Activated naive CD8-positive, alpha-beta T cell treated with anti-CD3 and anti-CD28 coated beads for 36 hours (primary cell): Measurements from ENCODE around the gene BTBD18. TPM values are rescaled to one million over a fixed set of nuclear protein-coding genes. Genes with fewer than 3 reads are reported as not detected.
A peak's percentile ranks its signal among the peaks of the same experiment; 100 is the strongest.

Experiments used
- DNase-seq: peaks from one replicate; pipeline ENCODE4 v3.0.0; 2021
- H3K27ac Mint-ChIP-seq: one replicate; pipeline ENCODE4 v1.8.0; 2022; ENCODE audit warnings: mild to moderate bottlenecking, moderate library complexity, mixed read lengths
- H3K27me3 Mint-ChIP-seq: one replicate; pipeline ENCODE4 v1.8.0; 2022; ENCODE audit warnings: mild to moderate bottlenecking, mixed read lengths
- H3K36me3 Mint-ChIP-seq: one replicate; pipeline ENCODE4 v1.8.0; 2021; ENCODE audit warnings: mild to moderate bottlenecking, mixed read lengths
- H3K4me1 Mint-ChIP-seq: one replicate; pipeline ENCODE4 v1.8.0; 2021; ENCODE audit warnings: mixed read lengths
- H3K4me3 Mint-ChIP-seq: one replicate; pipeline ENCODE4 v1.8.0; 2022; ENCODE audit warnings: mild to moderate bottlenecking, moderate library complexity, mixed read lengths
- H3K9me3 Mint-ChIP-seq: one replicate; pipeline ENCODE4 v1.8.0; 2022; ENCODE audit warnings: mixed read lengths
- total RNA-seq, 2 experiments: library from RNA; stranded (reverse); gene quantifications; one replicate each; pipeline ENCODE4 v1.2.3, GENCODE V29; 2021

The BTBD18 gene
- total RNA-seq, 2 experiments from 2014 or later = not detected

- Mint-ChIP-seq H3K4me3 (peak overlapping the region; percentile 81), H3K27me3 (no peaks in the 10 kb centered on the region), H3K4me1 (peaks cover 25% of the 10 kb centered on the region), H3K27ac (no peak overlapping the region), H3K36me3 (peaks cover 4% of the 10 kb centered on the region), H3K9me3 (no peaks in the 10 kb centered on the region)
- DNase-seq = no peak
Measured at GRCh38 chr11:57762235-57762861, 10.7 kb upstream of the BTBD18 start.

GRCh38 chr11:57761301-57762234 is 9.9 kb upstream of the BTBD18 start, which contains the start of gene CTNND1:
Gene CTNND1, plus strand, starts transcription at chr11:57761802. Its CDS starts 29,677 bp downstream, at chr11:57791479.
- H3K4me3 Mint-ChIP-seq = peak within 1 kb of the TSS; percentile 81
- H3K4me1 Mint-ChIP-seq = peaks cover 25% of the 10 kb centered on the region
- H3K27ac Mint-ChIP-seq = no peak within 1 kb of the TSS
- H3K27me3 Mint-ChIP-seq = no peaks in the 10 kb centered on the region
- peaks cover 4% of the 10 kb centered on the region for H3K36me3 Mint-ChIP-seq
- no peak for DNase-seq
- no peaks in the 10 kb centered on the region for H3K9me3 Mint-ChIP-seq

GRCh38 chr11:57758174-57758573 is 6.6 kb upstream of the BTBD18 start:
- Mint-ChIP-seq H3K4me1 (peaks cover 13% of the 10 kb centered on the region), H3K27me3 (no peaks in the 10 kb centered on the region), H3K27ac (peak overlapping the region; percentile 4), H3K9me3 (no peaks in the 10 kb centered on the region), H3K36me3 (peaks cover 4% of the 10 kb centered on the region), H3K4me3 (no peak overlapping the region)
- DNase-seq = no peak

- no peak overlapping the region for H3K4me3 Mint-ChIP-seq
- H3K27me3 Mint-ChIP-seq = no peaks in the 10 kb centered on the region
- peaks cover 9% of the 10 kb centered on the region for H3K4me1 Mint-ChIP-seq
- H3K9me3 Mint-ChIP-seq = no peaks in the 10 kb centered on the region
- peaks cover 3% of the 10 kb centered on the region for H3K36me3 Mint-ChIP-seq
- no peak overlapping the region for H3K27ac Mint-ChIP-seq
- DNase-seq = no peak
Measured at GRCh38 chr11:57752954-57753353, 1.3 kb upstream of the BTBD18 start.

- Mint-ChIP-seq H3K27ac (peak overlapping the region; percentile 35), H3K4me1 (peaks cover 17% of the 10 kb centered on the region), H3K4me3 (no peak overlapping the region), H3K9me3 (no peaks in the 10 kb centered on the region), H3K27me3 (no peaks in the 10 kb centered on the region), H3K36me3 (peaks cover 11% of the 10 kb centered on the region)
- DNase-seq = no peak
Measured at GRCh38 chr11:57751176-57751575, 443 bp downstream of the BTBD18 start.

- DNase-seq = no peak
- no peak overlapping the region for H3K4me3 Mint-ChIP-seq
- no peaks in the 10 kb centered on the region for H3K9me3 Mint-ChIP-seq
- H3K27ac Mint-ChIP-seq = peak overlapping the region; percentile 76
- H3K36me3 Mint-ChIP-seq = peaks cover 44% of the 10 kb centered on the region
- no peaks in the 10 kb centered on the region for H3K27me3 Mint-ChIP-seq
- H3K4me1 Mint-ChIP-seq = peaks cover 44% of the 10 kb centered on the region
Measured at GRCh38 chr11:57746920-57747319, 4.7 kb downstream of the BTBD18 start.

GRCh38 chr11:57745206-57745605 is 6.4 kb downstream of the BTBD18 start:
- Mint-ChIP-seq H3K27me3 (no peaks in the 10 kb centered on the region), H3K4me3 (no peak overlapping the region), H3K36me3 (peaks cover 55% of the 10 kb centered on the region), H3K27ac (peak overlapping the region; percentile 68), H3K9me3 (no peaks in the 10 kb centered on the region), H3K4me1 (peaks cover 45% of the 10 kb centered on the region)
- no peak for DNase-seq

GRCh38 chr11:57744357-57744756 is 7.3 kb downstream of the BTBD18 start:
- Mint-ChIP-seq H3K4me1 (peaks cover 47% of the 10 kb centered on the region), H3K36me3 (peaks cover 59% of the 10 kb centered on the region), H3K27me3 (no peaks in the 10 kb centered on the region), H3K27ac (peak overlapping the region; percentile 68), H3K9me3 (no peaks in the 10 kb centered on the region), H3K4me3 (no peak overlapping the region)
- no peak for DNase-seq

GRCh38 chr11:57742087-57742452 is 9.5 kb downstream of the BTBD18 start:
- peak overlapping the region; percentile 99 for H3K4me3 Mint-ChIP-seq
- H3K4me1 Mint-ChIP-seq = peaks cover 40% of the 10 kb centered on the region
- no peaks in the 10 kb centered on the region for H3K27me3 Mint-ChIP-seq
- H3K36me3 Mint-ChIP-seq = peaks cover 52% of the 10 kb centered on the region
- no peak for DNase-seq
- no peaks in the 10 kb centered on the region for H3K9me3 Mint-ChIP-seq
- H3K27ac Mint-ChIP-seq = peak overlapping the region; percentile 99

GRCh38 chr11:57741132-57742086 is 10.2 kb downstream of the BTBD18 start, which contains the start of gene SELENOH:
Gene SELENOH, plus strand, starts transcription at chr11:57741491. Its CDS starts 105 bp downstream, at chr11:57741596.
- Mint-ChIP-seq H3K9me3 (no peaks in the 10 kb centered on the region), H3K27ac (peak within 1 kb of the TSS; percentile 99), H3K36me3 (peaks cover 50% of the 10 kb centered on the region), H3K4me1 (peaks cover 34% of the 10 kb centered on the region), H3K4me3 (peak within 1 kb of the TSS; percentile 99), H3K27me3 (no peaks in the 10 kb centered on the region)
- DNase-seq = peak; percentile 98

- H3K4me1 Mint-ChIP-seq = peaks cover 8% of the 10 kb centered on the region
- H3K27ac Mint-ChIP-seq = peak overlapping the region; percentile 48
- DNase-seq = no peak
- H3K4me3 Mint-ChIP-seq = no peak overlapping the region
- peaks cover 9% of the 10 kb centered on the region for H3K36me3 Mint-ChIP-seq
- no peaks in the 10 kb centered on the region for H3K27me3 Mint-ChIP-seq
- H3K9me3 Mint-ChIP-seq = no peaks in the 10 kb centered on the region
Measured at GRCh38 chr11:57735619-57736298, 15.9 kb downstream of the BTBD18 start.

GRCh38 chr11:57732661-57733060 is 19.0 kb downstream of the BTBD18 start:
- H3K4me1 Mint-ChIP-seq = peaks cover 16% of the 10 kb centered on the region
- H3K27ac Mint-ChIP-seq = no peak overlapping the region
- no peaks in the 10 kb centered on the region for H3K9me3 Mint-ChIP-seq
- no peak overlapping the region for H3K4me3 Mint-ChIP-seq
- H3K27me3 Mint-ChIP-seq = no peaks in the 10 kb centered on the region
- peaks cover 8% of the 10 kb centered on the region for H3K36me3 Mint-ChIP-seq
- DNase-seq = no peak

GRCh38 chr11:57729479-57729878 is 22.1 kb downstream of the BTBD18 start:
- no peaks in the 10 kb centered on the region for H3K27me3 Mint-ChIP-seq
- DNase-seq = no peak

GRCh38 chr11:57728829-57729228 is 22.8 kb downstream of the BTBD18 start:
- DNase-seq = no peak
- H3K27ac Mint-ChIP-seq = no peak overlapping the region
- H3K27me3 Mint-ChIP-seq = no peaks in the 10 kb centered on the region
- H3K4me1 Mint-ChIP-seq = peaks cover 14% of the 10 kb centered on the region
- no peaks in the 10 kb centered on the region for H3K9me3 Mint-ChIP-seq
- no peak overlapping the region for H3K4me3 Mint-ChIP-seq
- peaks cover 5% of the 10 kb centered on the region for H3K36me3 Mint-ChIP-seq

More at GRCh38 chr11:57729479-57729878, 22.1 kb downstream of the BTBD18 start:
- Mint-ChIP-seq H3K4me3 (no peak overlapping the region), H3K4me1 (peaks cover 14% of the 10 kb centered on the region), H3K36me3 (peaks cover 8% of the 10 kb centered on the region), H3K9me3 (no peaks in the 10 kb centered on the region), H3K27ac (no peak overlapping the region)
